SIG-M5 (cell line): ENCODE data around the gene TBC1D12.
"Not testable (repeated sequence)": the region's sequence is repeated elsewhere in the genome, so short reads cannot be mapped to it uniquely, and the experiment has no call there.

Experiments
- DNase-seq: peaks from one replicate; lab custom pipeline; 2025; lab: John Stamatoyannopoulos, UW

Gene TBC1D12

DNA sequence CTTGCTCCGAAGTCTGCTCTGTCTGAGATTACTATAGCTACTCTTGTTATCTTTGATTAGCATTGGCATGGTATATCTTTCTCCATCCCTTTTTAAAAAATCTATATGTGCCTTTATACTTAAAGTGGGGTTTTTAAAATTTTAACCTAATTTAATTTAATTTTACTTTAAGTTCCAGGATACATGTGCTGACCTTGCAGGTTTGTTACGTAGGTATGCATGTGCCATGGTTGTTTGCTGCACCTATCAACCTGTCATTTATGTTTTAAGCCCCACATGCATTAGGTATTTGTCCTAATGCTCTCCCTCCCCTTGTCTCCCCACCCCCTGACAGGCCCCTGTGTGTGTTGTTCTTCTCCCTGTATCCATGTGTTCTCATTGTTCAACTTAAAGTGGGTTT lies 54.6 kb downstream of the TBC1D12 start:
- DNase-seq = no peak

DNA sequence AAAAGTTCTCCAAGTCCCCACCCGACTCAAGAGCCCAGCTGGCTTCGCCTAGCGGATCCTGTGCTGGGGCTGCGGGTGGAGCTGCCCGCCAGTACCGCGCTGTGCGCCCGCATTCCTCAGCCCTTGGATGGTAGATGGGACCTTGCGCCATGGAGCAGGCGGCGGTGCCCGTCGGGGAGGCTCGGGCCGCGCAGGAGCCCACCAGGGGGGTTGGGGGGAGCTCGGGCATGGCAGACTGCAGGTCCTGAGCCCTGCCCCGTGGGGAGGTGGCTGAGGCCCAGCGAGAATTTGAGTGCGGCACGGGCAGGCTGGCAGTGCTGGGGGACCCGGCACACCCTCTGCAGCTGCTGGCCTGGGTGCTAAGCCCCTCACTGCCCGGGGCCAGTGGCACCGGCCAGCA lies 57.0 kb downstream of the TBC1D12 start:
- no peak for DNase-seq

DNA sequence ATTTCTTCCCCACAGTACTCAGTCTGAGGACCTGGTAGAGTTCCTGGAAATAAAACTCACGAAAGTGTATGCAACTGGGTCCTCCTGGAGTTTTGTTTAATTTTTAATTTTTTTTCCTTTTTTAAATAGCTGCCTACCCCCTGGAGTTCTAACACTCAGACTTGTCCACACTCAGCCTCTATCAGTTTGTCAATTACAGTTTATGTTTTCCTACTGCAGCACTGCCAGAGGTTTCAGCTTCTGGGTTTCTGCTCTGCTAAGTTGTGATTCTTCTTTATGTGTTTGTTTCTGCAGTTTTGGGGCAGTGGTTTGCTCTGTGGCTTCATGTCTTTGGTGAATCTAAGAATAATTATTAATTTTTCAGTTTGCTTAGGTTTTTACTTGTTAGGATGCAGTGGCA lies 59.2 kb downstream of the TBC1D12 start:
- DNase-seq = no peak

DNA sequence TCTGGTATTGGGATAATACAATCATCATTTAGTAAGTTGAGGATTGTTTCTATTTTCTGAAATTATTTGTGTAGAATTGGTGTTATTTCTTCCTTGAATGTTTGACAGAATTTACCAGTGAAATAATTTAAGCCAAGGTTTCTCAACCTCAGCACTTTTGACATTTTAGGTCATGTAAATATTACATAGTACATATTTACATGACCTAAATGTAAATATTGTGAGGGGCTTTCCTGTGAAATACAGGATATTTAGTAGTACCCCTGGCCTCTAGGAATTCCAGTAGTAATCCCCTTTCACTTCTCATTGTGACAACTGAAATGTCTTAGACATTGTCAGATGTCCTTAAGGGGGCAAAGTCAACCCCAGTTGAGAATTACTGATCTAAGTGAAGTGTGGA lies 59.8 kb downstream of the TBC1D12 start:
- no peak for DNase-seq

DNA sequence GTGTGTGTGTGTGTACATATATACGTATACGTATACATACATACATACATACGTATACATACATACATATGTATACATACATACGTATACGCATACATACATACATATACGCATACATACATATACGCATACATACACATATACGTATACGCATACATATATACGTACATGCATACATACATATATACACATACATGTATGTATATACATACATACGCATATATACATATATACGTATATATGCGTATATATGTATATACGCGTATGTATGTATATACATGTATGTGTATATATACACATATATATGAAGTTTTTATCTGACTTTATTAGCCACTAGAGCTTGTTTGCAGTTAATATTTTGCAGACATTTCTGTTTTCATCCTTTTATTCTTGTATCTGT lies 63.3 kb downstream of the TBC1D12 start:
- DNase-seq = no peak

DNA sequence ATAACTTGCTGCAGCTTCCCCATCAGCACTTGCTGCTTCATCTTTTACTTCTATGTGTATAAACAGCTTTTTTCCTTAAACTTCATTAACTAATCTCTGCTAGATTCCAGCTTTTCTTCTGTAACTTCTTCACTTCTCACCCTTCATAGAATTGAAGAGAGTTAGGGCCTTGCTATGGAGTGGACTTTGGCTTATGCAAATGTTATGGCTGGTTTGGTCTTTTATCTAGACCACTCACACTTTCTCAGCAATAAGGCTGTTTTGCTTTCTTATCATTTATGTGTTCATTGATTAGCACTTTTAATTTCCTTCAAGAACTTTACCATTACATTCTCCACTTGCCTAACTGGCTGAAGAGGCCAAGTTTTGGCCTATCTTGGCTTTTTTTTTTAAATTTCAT lies 79.1 kb downstream of the TBC1D12 start:
- DNase-seq = no peak

DNA sequence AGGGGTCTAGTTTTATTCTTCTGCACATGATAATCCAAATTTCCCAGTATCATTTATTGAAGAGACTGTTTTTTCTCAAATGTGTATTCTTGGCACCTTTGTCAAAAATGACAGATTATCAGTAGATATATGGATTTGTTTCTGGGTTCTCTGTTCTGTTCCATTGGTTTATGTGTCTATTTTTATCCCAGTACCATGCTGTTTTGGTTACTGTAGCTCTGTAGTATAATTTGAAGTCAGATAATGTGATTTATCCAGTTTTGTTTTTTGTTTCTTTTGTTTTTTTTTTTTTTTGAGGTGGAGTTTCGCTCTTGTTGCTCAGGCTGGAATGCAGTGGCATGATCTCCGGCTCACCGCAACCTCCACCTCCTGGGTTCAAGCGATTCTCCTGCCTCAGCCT lies 81.6 kb downstream of the TBC1D12 start:
- no peak for DNase-seq

DNA sequence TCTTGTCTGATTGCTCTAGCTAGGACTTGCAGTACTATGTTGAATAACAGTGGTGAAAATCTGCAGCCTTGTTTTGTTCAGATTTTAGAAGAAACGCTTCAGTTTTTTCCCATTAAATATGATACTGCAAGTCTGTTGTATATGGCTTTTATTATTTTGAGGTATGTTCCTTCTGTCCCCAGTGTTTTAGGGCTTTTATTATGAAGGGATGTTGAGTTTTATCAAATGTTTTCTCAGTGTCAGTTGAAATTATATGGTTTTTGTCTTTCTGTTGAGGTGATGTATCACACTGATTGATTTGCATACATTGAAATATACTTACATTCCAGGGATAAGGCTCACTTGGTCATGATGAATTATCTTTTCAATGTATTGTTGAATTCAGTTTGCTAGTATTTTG lies 82.8 kb downstream of the TBC1D12 start:
- no peak for DNase-seq

DNA sequence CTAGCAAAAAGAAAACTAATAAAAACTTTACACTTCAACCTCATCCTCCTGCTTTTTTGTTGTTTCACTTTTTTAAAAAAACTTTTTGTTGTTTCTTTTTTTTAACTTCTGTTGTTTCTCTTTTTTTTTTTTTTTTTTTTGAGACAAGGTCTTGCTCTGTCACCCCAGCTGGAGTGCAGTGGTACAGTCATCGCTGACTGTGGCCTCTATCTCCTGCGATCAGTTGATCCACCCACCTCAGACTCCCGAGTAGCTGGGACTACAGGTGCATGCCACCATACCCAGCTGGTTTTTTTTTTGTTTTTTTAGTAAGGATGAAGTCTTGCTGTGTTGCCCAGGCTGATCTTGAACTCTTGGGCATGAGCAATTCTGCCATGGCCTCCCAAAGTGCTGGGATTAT lies 85.2 kb downstream of the TBC1D12 start:
- no peak for DNase-seq

DNA sequence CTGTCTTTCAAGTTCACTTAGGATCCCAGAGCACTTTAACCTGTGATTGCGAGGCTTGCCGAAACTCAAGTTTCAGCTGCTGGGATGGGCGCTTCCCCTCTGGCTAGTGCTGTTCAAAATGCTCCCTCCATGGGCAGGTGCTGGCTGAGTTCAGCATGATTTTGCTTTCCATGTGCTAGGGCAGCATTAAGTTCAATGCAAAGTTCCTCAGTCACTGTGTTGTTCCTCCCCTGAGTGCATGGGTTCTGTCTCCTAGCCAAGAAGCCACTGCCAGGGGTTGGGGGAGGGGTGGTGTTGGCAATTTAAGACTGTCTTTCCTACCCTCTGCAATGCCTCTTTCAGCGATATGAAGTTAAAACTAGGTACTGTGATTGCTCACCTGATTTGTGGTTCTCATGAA lies 86.8 kb downstream of the TBC1D12 start:
- DNase-seq = no peak

DNA sequence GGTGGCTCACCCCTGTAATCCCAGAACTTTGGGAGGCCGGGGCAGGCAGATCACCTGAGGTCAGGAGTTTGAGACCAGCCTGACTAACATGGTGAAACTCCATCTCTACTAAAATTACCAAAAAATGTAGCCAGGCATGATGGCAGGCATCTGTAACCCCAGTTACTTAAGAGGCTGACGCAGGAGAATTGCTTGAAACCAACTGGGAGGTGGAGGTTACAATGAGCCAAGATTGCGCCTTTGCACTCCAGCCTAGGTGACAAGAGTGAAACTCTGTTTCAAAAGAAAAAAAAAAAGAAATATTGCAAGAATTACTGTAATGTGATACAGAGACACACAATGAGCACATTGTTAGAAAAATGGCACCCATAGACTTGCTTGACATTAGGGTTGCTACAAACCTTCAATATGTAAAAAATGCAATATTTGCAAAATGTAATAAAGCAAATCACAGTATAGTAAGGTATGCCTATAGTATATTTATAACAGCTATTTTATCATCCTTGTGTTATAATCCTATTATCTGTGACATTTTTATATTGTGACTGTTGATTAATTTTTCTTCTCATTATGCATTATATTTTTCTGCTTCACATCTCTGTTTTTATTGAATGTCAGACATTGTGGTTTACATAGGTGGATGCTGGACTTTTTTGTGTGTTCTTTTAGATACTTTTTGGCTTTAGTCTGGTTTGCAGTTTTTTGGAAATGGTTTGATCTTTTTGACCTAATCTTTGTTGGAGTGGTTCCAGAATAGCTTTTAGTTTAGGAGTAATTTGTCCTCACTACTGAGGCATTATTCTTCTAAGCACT lies 87.8 kb downstream of the TBC1D12 start:
- no peak for DNase-seq

DNA sequence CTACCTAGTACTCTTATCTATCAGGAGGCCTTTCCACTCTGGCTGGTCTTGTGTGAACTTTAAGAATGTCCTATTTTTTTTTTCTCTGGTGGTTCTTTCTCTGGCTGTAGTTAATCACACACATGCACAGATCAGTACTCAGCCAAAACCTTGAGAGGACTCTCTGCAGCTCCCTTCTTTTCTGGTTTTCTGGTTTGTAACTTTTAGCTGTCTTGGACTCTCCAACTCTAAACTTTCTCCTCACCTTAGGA lies 88.4 kb downstream of the TBC1D12 start:
- no peak for DNase-seq

DNA sequence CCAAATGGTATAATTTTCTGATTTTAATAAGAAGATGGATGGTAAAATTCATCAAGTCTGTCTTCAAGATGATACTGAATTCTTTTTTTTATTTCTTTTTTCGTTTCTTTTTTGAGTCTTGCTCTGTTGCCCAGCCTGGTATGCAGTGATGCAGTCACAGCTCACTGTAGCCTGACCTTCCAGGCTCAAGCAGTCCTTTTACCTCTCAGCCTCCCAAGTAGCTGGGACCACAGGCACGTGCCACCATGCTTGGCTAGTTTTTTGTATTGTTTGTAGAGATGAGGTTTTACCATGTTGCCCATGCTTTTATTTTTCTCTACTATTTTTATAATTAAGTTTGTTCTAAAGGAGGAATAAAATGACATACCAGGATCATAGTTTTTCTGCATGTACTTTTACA lies 91.1 kb downstream of the TBC1D12 start:
- no peak for DNase-seq

DNA sequence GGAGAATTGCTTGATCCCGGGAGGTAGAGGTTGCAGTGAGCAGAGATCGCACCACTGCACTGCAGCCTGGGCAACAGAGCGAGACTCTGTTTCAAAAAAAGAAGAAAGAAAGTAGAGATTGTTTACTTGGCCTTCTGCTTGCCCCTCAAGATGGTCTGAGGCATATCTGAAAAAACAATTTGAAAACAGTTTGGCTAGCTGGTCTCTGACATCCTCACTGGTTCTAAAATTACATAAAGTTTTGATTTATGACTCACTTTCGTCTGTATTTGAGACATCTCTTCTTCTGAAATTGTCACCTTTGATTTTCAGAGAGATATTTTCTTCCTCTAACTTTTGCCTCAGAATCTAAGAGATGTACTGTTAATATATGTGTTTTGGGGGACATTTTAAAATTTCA lies 93.7 kb downstream of the TBC1D12 start:
- no peak for DNase-seq

DNA sequence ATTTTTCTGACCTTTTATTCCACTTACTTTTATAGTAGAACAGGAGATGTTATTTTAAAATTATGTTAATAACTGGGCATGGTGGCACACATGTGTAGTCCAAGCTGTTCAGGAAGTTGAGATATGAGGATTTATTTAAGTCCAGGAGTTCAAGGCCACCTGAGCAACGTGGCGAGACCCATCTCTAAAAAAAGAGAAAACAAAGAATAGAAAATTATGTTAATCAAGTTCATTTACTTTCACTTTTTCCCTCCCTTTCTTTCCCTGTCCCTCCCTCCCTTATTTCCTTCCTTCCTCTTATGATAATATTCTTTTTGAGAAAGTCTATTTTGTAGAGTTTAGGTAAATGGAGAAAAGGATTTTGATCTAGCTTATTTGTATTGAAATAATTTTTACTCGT lies 94.3 kb downstream of the TBC1D12 start:
- no peak for DNase-seq

DNA sequence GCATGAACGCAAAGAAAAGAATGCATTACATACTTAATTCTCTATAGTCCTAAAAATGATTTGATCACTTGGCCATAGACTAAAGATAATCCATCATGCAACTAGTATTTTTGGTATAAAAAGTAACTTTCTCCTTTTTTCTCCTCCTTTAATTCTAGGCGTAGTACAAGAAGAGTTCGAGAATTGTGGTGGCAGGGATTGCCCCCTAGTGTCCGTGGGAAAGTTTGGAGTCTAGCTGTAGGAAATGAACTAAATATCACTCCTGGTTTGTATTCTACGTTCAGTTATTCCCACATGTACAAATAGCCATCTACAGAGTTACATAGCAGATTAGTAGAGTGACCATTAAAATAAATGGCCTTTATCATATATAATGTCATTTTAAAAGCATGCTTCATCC lies 97.7 kb downstream of the TBC1D12 start:
- DNase-seq = no peak

DNA sequence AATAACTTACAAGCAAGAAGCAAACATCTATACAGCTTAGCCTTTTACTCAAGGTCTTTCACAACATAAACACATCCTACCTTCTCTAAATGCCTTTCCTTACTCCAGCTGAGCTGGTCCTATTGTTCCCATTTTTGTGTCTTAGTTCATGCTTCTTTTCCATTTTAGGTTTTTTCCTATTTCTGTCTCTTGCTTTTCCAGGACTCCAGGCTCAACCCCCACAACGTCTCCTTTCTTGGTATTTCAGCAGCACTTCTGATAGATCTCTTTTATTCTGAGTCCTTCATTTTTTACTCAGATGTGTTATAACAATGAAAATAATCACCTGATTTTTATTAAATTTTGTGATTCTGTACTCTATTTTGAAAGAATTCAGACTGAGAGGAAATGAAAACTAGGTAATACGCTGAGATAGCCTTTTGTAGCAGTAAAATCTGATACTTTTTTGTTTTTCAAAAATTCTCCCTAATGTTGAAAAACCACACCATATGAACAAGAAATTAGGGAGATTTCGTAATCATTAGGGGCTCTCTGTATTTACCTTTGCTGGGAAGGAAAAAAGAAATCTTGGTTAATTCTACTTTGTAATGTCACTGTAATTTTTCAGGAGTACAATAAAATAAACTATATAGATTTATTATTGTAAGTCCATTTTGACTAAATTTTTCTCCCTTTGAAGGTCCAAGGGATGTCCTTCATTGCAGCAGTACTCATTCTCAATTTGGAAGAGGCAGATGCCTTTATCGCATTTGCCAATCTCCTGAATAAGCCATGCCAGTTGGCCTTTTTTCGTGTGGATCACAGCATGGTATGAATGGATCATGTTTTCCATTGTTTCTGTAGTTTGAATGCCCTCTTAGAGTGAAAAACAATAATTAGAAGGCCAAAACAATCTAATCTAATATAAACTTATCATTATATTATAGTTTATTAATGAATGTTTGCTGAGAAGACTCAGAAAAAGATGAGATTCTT lies 119.2 kb downstream of the TBC1D12 start:
- no peak for DNase-seq

DNA sequence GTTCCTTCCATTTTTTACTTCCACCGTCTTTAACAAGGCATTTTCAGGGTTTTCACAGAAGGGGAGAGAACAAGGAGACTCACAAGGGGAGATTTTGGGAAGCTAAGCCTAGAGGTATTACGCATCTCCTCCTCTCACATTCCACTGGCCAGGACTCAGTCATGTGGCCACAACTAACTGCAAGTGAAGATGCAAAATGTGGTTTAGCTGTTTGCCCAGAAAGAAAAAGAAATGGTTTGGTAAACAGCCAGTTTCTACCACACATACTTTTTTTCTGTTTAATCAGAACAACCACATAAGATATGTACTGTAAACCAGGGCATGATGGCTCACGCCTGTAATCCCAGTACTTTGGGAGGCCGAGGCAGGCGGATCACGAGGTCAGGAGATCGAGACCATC lies 121.8 kb downstream of the TBC1D12 start:
- DNase-seq = no peak

DNA sequence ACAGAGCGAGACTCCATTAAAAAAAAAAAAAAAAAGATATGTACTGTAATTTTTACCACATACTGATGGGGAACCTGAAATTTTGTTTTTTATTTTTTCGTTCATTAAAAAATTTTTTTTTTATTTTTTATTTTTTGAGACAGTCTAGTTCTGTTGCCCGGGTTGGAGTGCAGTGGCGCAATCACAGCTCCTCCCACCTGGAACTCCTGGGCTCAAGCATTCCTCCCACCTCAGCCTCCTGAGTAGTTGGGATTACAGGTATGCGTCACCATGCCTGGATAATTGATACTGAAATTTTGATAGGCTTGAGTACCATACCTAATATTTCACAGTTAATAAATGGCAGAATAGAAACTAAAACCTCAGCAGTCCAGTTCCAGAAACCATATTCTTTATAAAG lies 122.4 kb downstream of the TBC1D12 start:
- DNase-seq = no peak

DNA sequence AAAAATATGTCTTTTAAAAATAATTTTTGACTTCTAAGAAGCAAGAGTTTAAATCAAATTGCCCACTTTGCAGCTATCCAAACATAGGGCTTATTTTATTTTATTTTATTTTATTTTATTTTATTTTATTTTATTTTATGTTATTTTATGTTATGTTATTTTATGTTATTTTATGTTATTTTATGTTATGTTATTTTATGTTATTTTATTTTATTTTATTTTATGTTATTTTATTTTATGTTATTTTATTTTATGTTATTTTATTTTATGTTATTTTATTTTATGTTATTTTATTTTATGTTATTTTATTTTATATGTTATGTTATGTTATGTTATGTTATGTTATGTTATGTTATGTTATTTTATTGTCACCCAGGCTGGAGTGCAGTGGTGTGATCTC lies 129.2 kb downstream of the TBC1D12 start:
- DNase-seq = not testable (repeated sequence)

DNA sequence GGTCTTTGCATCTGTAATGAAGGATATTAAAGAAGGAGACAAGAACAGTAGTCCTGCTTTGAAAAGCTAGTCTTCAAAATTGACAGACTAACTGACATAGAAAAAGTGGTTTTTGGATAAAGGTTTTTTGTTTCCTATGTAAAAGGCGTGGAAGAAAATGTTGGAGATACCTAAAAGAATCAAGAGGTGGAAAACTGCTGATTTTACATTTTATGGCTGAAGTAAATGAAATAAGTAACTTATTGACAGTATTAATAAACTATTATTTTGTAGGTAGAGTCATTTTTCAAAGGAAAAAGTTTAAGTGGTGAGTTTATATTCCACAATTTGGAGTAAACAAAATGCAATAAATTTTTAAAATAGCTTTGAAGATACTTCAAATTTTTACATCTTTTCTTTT lies 130.7 kb downstream of the TBC1D12 start:
- no peak for DNase-seq

DNA sequence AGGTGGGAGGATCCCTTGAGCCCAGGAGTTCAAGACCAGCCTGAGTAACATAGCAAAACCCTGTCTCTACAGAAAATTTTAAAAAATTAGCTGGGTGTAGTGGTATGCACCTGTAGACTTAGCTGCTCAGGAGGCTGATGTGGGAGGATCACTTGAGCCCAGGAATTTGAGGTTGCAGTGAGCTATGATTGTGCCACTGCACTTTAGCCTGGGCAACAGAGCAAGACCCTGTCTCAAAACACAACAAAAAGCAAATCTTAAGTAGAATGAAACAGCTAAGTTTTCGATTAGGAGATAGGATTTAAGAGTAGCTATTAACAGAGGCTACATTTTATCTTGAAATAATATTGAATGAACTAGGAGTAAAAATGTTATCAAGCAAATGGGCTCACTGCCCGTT lies 139.9 kb downstream of the TBC1D12 start:
- DNase-seq = not testable (repeated sequence)

DNA sequence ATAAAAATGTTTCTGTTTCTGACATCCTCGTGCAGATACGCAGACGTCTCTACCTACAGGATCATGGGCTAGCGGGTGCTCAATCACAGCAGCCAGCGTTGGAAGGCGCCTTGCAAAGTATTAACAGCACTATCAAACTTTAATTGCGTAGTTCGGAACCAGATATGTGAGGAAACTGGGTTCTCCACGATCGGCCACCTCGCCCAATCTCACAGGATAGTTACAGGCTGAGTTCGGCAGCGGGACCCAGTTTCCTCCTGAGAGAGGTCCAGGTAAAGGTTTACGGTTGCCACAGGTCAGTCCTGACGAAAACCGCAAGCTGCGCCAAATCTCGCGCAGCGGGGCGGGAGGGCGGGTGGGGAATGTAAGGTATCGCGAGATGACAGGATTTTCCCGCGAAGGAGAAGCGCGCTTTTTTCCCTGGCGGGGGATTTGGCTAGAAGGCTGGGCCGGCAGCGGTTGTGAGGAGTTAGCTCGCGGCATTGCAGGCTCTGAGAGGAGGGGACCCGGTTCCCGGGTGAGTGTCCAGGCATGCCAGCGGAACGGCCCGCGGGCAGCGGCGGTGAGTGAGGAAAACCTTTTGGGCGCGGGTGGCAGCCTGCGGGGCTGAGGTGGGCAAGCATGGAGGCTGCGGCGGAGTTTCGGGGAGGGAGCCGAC lies 143.2 kb downstream of the TBC1D12 start, which contains the start of gene HELLS:
HELLS (plus strand) TSS at position 398 of the 658 bp plus-strand sequence; CDS start at position 532, 134 bp downstream.
- DNase-seq = no peak
